Measurements from ENCODE around the gene C1QTNF9. TPM values are rescaled to one million over a fixed set of nuclear protein-coding genes. Genes with fewer than 3 reads are reported as not detected.
"Not testable (repeated sequence)": the region's sequence is repeated elsewhere in the genome, so short reads cannot be mapped to it uniquely, and the experiment has no call there.

The C1QTNF9 gene, protein sequence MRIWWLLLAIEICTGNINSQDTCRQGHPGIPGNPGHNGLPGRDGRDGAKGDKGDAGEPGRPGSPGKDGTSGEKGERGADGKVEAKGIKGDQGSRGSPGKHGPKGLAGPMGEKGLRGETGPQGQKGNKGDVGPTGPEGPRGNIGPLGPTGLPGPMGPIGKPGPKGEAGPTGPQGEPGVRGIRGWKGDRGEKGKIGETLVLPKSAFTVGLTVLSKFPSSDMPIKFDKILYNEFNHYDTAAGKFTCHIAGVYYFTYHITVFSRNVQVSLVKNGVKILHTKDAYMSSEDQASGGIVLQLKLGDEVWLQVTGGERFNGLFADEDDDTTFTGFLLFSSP
- total RNA-seq (2022), result not detected in 2 replicates
- Bru-seq, nascent RNA, result percentile 24 among the genes with signal in this experiment
- not detected for BruChase-seq, experiment 1, labeled RNA remaining after a 2-hour chase
- BruChase-seq, experiment 2, labeled RNA remaining after a 6-hour chase, result percentile 18 among the genes with signal in this experiment
- long read RNA-seq, result 0 reads

DNA sequence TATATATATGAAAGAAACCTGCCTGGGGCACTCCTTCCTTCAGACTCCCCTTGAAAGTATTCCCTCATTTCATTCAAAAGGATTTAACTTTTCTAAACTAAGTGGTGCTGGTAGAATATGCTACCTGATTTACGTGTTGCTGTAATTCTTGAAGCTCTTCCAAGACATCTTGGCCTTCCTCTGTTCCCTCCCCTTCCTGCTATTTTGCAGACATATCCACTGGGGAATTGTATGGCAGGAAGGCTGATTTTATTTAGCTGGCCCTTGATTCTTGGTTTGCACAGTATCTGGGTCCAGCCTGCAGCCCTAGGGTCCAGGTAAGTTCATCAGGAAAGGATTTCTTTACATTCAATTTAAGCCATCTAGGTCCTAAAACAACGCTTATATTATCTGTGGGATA is at the start of gene C1QTNF9:
Gene C1QTNF9, plus strand, starts transcription at position 281 of the 400 bp plus-strand sequence. CDS start 6,424 bp downstream, outside the sequence.
- H3K4me1 Mint-ChIP-seq (ENCODE audit: low read depth, unreplicated experiment); H3K27ac Mint-ChIP-seq (ENCODE audit: unreplicated experiment); H3K4me3 ChIP-seq (ENCODE audit: low read depth, low read length); H3K27me3 Mint-ChIP-seq (ENCODE audit: insufficient read depth, unreplicated experiment); BruUV-seq (replicated peaks); H3K36me3 Mint-ChIP-seq (ENCODE audit: insufficient read depth, unreplicated experiment); H3K9me3 Mint-ChIP-seq (ENCODE audit: unreplicated experiment); CTCF ChIA-PET; H3K9me3 ChIP-seq; H3K27me3 ChIP-seq (replicated peaks; ENCODE audit: control insufficient read depth, insufficient read depth, low read length); DNase-seq; intact Hi-C loops (cut with micrococcal nuclease; ENCODE audit: unreplicated experiment); H3K4me3 Mint-ChIP-seq (ENCODE audit: unreplicated experiment); H3K36me3 ChIP-seq (ENCODE audit: control insufficient read depth, insufficient read depth, low read length); POLR2A ChIA-PET: not testable (repeated sequence)
- H3K4me1 ChIP-seq, result peaks cover 19% of the 10 kb centered on the region; the same call in 1 of the 2 replicates

- H3K27ac Mint-ChIP-seq (ENCODE audit: unreplicated experiment), result no peak overlapping the region
- Histone ChIP-seq H3K36me3 (ENCODE audit: control insufficient read depth, insufficient read depth, low read length) (no peaks in the 10 kb centered on the region), H3K4me1 (peaks cover 3% of the 10 kb centered on the region), H3K9me3 (no peaks in the 10 kb centered on the region), H3K4me3 (ENCODE audit: low read depth, low read length) (no peak overlapping the region), H3K27me3 (replicated peaks; ENCODE audit: control insufficient read depth, insufficient read depth, low read length) (no peaks in the 10 kb centered on the region)
- CTCF ChIA-PET, result no interaction called here
- no peaks in the 10 kb centered on the region for H3K36me3 Mint-ChIP-seq (ENCODE audit: insufficient read depth, unreplicated experiment)
- no peak for TF ChIP-seq CTCF (IDR thresholded peaks at IDR 0.05; ENCODE audit: insufficient read depth in 1 of 2, low read depth in 1 of 2, low read length in 1 of 2, severe bottlenecking in 1 of 2, unreplicated experiment in 1 of 2)
- no peaks in the 10 kb centered on the region for H3K9me3 Mint-ChIP-seq (ENCODE audit: unreplicated experiment)
- POLR2A ChIA-PET, result no interaction called here
- peaks cover 9% of the 10 kb centered on the region for H3K4me1 Mint-ChIP-seq (ENCODE audit: low read depth, unreplicated experiment)
- intact Hi-C loops (cut with micrococcal nuclease; ENCODE audit: unreplicated experiment), result no loop called here
- H3K4me3 Mint-ChIP-seq (ENCODE audit: unreplicated experiment), result no peak overlapping the region
- no peak for DNase-seq
- H3K27me3 Mint-ChIP-seq (ENCODE audit: insufficient read depth, unreplicated experiment), result no peaks in the 10 kb centered on the region
- no TSS peak for BruUV-seq (replicated peaks)
These were observed 47.8 kb upstream of the C1QTNF9 start for GRCh38 chr13:24261566-24261965.

GRCh38 chr13:24263632-24264031 is 45.7 kb upstream of the C1QTNF9 start:
- Histone ChIP-seq H3K36me3 (ENCODE audit: control insufficient read depth, insufficient read depth, low read length) (no peaks in the 10 kb centered on the region), H3K27me3 (replicated peaks; ENCODE audit: control insufficient read depth, insufficient read depth, low read length) (no peaks in the 10 kb centered on the region), H3K4me1 (peaks cover 3% of the 10 kb centered on the region), H3K9me3 (no peaks in the 10 kb centered on the region), H3K4me3 (ENCODE audit: low read depth, low read length) (no peak overlapping the region)
- Mint-ChIP-seq H3K36me3 (ENCODE audit: insufficient read depth, unreplicated experiment) (no peaks in the 10 kb centered on the region), H3K27me3 (ENCODE audit: insufficient read depth, unreplicated experiment) (no peaks in the 10 kb centered on the region), H3K4me3 (ENCODE audit: unreplicated experiment) (no peak overlapping the region), H3K9me3 (ENCODE audit: unreplicated experiment) (no peaks in the 10 kb centered on the region), H3K27ac (ENCODE audit: unreplicated experiment) (no peak overlapping the region), H3K4me1 (ENCODE audit: low read depth, unreplicated experiment) (peaks cover 9% of the 10 kb centered on the region)
- CTCF ChIA-PET, result no interaction called here
- no TSS peak for BruUV-seq (replicated peaks)
- no peak for TF ChIP-seq CTCF (IDR thresholded peaks at IDR 0.05; ENCODE audit: insufficient read depth in 1 of 2, low read depth in 1 of 2, low read length in 1 of 2, severe bottlenecking in 1 of 2, unreplicated experiment in 1 of 2)
- POLR2A ChIA-PET, result no interaction called here
- intact Hi-C loops (cut with micrococcal nuclease; ENCODE audit: unreplicated experiment), result no loop called here
- DNase-seq, result peak in 1 of 2 experiments; percentile 35
